K562 (cell line): ENCODE data around the gene FCRL1. TPM values are rescaled to one million over a fixed set of nuclear protein-coding genes. Genes with fewer than 3 reads are reported as not detected.

Experiments used
- ATAC-seq: fragments of 200-7000 bp; cut with Tn5 transposase; 3 replicates; pipeline ENCODE4 v1.9.1; 2020; ENCODE audit warnings: moderate library complexity
- BruUV-seq: library from RNA; stranded (reverse); fragments of 400-500 nt; replicated peaks from 2 replicates; lab custom pipeline; 2021; lab: Mats Ljungman, UMichigan
- CTCF ChIA-PET: fragments of 300-600 bp; formaldehyde crosslinking; extraction: SDS; loops from one replicate; lab custom pipeline; 2021; ENCODE audit warnings: low intra/inter-chr PET ratio; lab: Yijun Ruan, JAX
- POLR2A ChIA-PET: fragments of 300-600, 350-650 bp; sonication (Branson Sonifier 250); formaldehyde crosslinking; extraction: SDS; loops from one replicate; lab custom pipeline; 2021; ENCODE audit warnings: antibody characterized with exemption, inconsistent platforms; lab: Yijun Ruan, JAX
- DNase-seq, 4 experiments: peaks; one replicate each; pipeline versions ENCODE4 v3.0.0 to v3.0.0-alpha.2; 2011 to 2018; ENCODE audit warnings: low spot score in 3 of 4, mixed read lengths in 3 of 4; ENCODE audit errors: extremely low read depth in 1 of 4
- FAIRE-seq: peaks from 2 replicates; lab custom pipeline; 2011; peaks lifted over from hg19 to GRCh38; lab: Jason Lieb, UNC
- H2AFZ ChIP-seq: 2 replicates; pipeline ENCODE4 v1.6.0; 2011; ENCODE audit warnings: low read depth, low read length, control low read depth, inconsistent platforms
- H3K27ac ChIP-seq: fragments of 200-600 bp; 3 replicates; pipeline ENCODE4 v1.8.0; 2011; ENCODE audit warnings: low read depth, mild to moderate bottlenecking, control low read depth, inconsistent platforms, low read length, moderate library complexity, mixed read lengths; ENCODE audit errors: extremely low read depth
- H3K27me3 ChIP-seq, 2 experiments: fragments of 300-600 bp in 1 of 2; 2 replicates in 1 of 2; 3 replicates in 1 of 2; pipeline versions ENCODE4 v1.6.0 to v1.8.0; 2011; ENCODE audit warnings: inconsistent platforms in 2 of 2, low read length in 2 of 2, mild to moderate bottlenecking in 1 of 2, mixed read lengths in 1 of 2, moderate library complexity in 1 of 2; ENCODE audit not compliant: control insufficient read depth in 2 of 2, insufficient read depth in 2 of 2
- H3K36me3 ChIP-seq: fragments of 300-600 bp; 3 replicates; pipeline ENCODE4 v1.8.0; 2011; ENCODE audit warnings: mild to moderate bottlenecking, low read length, inconsistent platforms; ENCODE audit not compliant: control insufficient read depth, insufficient read depth
- H3K4me1 ChIP-seq, 2 experiments: fragments of 200-600 bp in 1 of 2; replicated peaks in 1 of 2; 2 replicates in 1 of 2; 3 replicates in 1 of 2; pipeline versions ENCODE4 v1.5.1 to v1.8.0; 2011; ENCODE audit warnings: inconsistent platforms in 2 of 2, low read length in 2 of 2, mild to moderate bottlenecking in 1 of 2, mixed read lengths in 1 of 2, moderate library complexity in 1 of 2; ENCODE audit not compliant: control insufficient read depth in 2 of 2, insufficient read depth in 2 of 2
- H3K4me2 ChIP-seq: 2 replicates; pipeline ENCODE4 v1.6.1; 2011; ENCODE audit warnings: low read length, control low read depth, inconsistent platforms, mixed read lengths; ENCODE audit not compliant: insufficient read depth
- H3K4me3 ChIP-seq: fragments of 200-600 bp; sonication (generic), shearing (Covaris generic); 2 replicates; pipeline ENCODE4 v1.5.1; 2016; ENCODE audit warnings: control low read depth, inconsistent platforms
- H3K79me2 ChIP-seq: fragments of 200-600 bp; 3 replicates; pipeline ENCODE4 v1.8.0; 2011; ENCODE audit warnings: low read length, inconsistent platforms; ENCODE audit not compliant: control insufficient read depth, insufficient read depth
- H3K9ac ChIP-seq, 2 experiments: 2 replicates each; pipeline versions ENCODE4 v1.6.0 to v1.6.1; 2011; ENCODE audit warnings: low read depth in 2 of 2, low read length in 2 of 2, control low read depth in 1 of 2, inconsistent platforms in 1 of 2, mild to moderate bottlenecking in 1 of 2, mixed read lengths in 1 of 2; ENCODE audit not compliant: insufficient read depth in 1 of 2
- H3K9me1 ChIP-seq: one replicate; pipeline ENCODE4 v1.6.0; 2011; ENCODE audit warnings: inconsistent platforms, mild to moderate bottlenecking, low read length, moderate library complexity; ENCODE audit not compliant: control insufficient read depth, insufficient read depth
- H3K9me3 ChIP-seq: replicated peaks from 2 replicates; pipeline ENCODE4 v1.5.1; 2011; ENCODE audit warnings: low read depth, low read length, inconsistent platforms; ENCODE audit not compliant: control insufficient read depth, insufficient read depth
- H4K20me1 ChIP-seq: replicated peaks from 2 replicates; pipeline ENCODE4 v1.6.1; 2011; ENCODE audit warnings: low read length, inconsistent platforms, mixed read lengths; ENCODE audit not compliant: control insufficient read depth, insufficient read depth
- AFF1 ChIP-seq, 2 experiments: fragments of 450-650 bp; IDR thresholded peaks; 2 replicates each; pipeline ENCODE4 v1.6.1; 2018; ENCODE audit warnings: mild to moderate bottlenecking in 2 of 2, low read depth in 1 of 2; ENCODE audit not compliant: partially characterized antibody in 2 of 2
- CAMTA2 ChIP-seq: fragments of 250-450 bp; sonication (Bioruptor Pico); conservative IDR thresholded peaks from 2 replicates; pipeline ENCODE4 v1.5.1; 2022
- CBX1 ChIP-seq: sonication (generic); IDR thresholded peaks from 2 replicates; pipeline ENCODE4 v1.6.1; 2016; ENCODE audit warnings: antibody characterized with exemption, low read depth, mild to moderate bottlenecking
- DACH1 ChIP-seq: fragments of 450-650 bp; IDR thresholded peaks from 2 replicates; pipeline ENCODE4 v1.6.1; 2018; ENCODE audit not compliant: partially characterized antibody
- HMGN3 ChIP-seq: IDR thresholded peaks from 2 replicates; pipeline ENCODE4 v1.6.1; 2011; ENCODE audit warnings: borderline replicate concordance, low read depth, mild to moderate bottlenecking, mixed read lengths, low read length; ENCODE audit not compliant: insufficient read length; ENCODE audit errors: extremely low read depth
- LEF1 ChIP-seq: fragments of 450-650 bp; IDR thresholded peaks from 2 replicates; pipeline ENCODE4 v1.6.1; 2016; ENCODE audit warnings: mild to moderate bottlenecking
- TFAM ChIP-seq: fragments of 250-450 bp; sonication (Bioruptor Pico); conservative IDR thresholded peaks from 2 replicates; pipeline ENCODE4 v1.5.0; 2021; ENCODE audit warnings: mild to moderate bottlenecking, moderate library complexity
- ZBTB43 ChIP-seq: sonication (generic); formaldehyde crosslinking; IDR thresholded peaks from 2 replicates; pipeline ENCODE4 v1.8.0; 2023; ENCODE audit warnings: mild to moderate bottlenecking, missing genetic modification reagents
- ZKSCAN3 ChIP-seq: fragments of 250-450 bp; sonication (Bioruptor Pico); IDR thresholded peaks from 2 replicates; pipeline ENCODE4 v1.4.0; 2020
- WGBS: fragments of 100-300 bp; shearing (Covaris generic); methylation state at CpG from one replicate; pipeline ENCODE4 v1.1.6; 2016; ENCODE audit warnings: low coverage, mixed read lengths; ENCODE audit not compliant: insufficient coverage; ENCODE audit errors: missing lambda C conversion rate; 5-methylcytosine and 5-hydroxymethylcytosine counted together
- in situ Hi-C: fragments of 300-500 bp; cut with MboI; formaldehyde crosslinking; loops from 4 replicates; pipeline ENCODE4 v1.15.0; 2018; ENCODE audit warnings: inconsistent platforms, mixed read lengths
- intact Hi-C: fragments of 100-400 bp; cut with micrococcal nuclease; formaldehyde crosslinking; loops from 2 replicates; pipeline ENCODE4 v1.14.2; 2022
- polyA plus RNA-seq, 8 experiments: library from polyadenylated mRNA; depleted of rRNA in 4 of 8; stranded (reverse) in 5 of 8; unstranded in 3 of 8; fragments of >200 nt; fragmentation: Nextera tagmentation in 2 of 8; fragmentation: Illumina TruSeq in 1 of 8; extraction: Ambion mirVana in 2 of 8; extraction: Trizol in 1 of 8; gene quantifications; 2 replicates each; pipeline versions ENCODE4 v1.2.1 to v1.2.3, GENCODE V29; 2011 to 2014; ENCODE audit warnings: inconsistent platforms in 1 of 8, missing spikeins in 1 of 8
- total RNA-seq, 7 experiments: library from RNA; depleted of rRNA in 6 of 7; stranded (reverse); fragments of >200 nt in 6 of 7; fragmentation: Illumina TruSeq in 2 of 7; extraction: Trizol in 2 of 7; gene quantifications; 2 replicates each; pipeline versions ENCODE4 v1.2.1 to v1.2.3, GENCODE V29; 2011 to 2021; ENCODE audit warnings: low replicate concordance in 1 of 7
- TF ChIP-seq, protein P1 (sequence below): fragments of 250-450 bp; sonication (Bioruptor Pico); IDR thresholded peaks from 2 replicates; pipeline ENCODE4 v1.4.0; 2020; ENCODE audit warnings: mild to moderate bottlenecking, moderate library complexity, borderline replicate concordance
- TF ChIP-seq, protein P2 (sequence below): fragments of 450-650 bp; IDR thresholded peaks from 2 replicates; pipeline ENCODE4 v1.6.1; 2016; ENCODE audit warnings: missing biosample characterization, missing genetic modification characterization
- TF ChIP-seq, protein P3 (sequence below): fragments of 450-650 bp; IDR thresholded peaks from 2 replicates; pipeline ENCODE4 v1.6.1; 2017; ENCODE audit warnings: antibody characterized with exemption

The FCRL1 gene
- total and polyA plus RNA-seq, 9 of the 15 experiments (the other 6 are each of a cell fraction or from before 2014, with no cell fraction given), result not detected

DNA sequence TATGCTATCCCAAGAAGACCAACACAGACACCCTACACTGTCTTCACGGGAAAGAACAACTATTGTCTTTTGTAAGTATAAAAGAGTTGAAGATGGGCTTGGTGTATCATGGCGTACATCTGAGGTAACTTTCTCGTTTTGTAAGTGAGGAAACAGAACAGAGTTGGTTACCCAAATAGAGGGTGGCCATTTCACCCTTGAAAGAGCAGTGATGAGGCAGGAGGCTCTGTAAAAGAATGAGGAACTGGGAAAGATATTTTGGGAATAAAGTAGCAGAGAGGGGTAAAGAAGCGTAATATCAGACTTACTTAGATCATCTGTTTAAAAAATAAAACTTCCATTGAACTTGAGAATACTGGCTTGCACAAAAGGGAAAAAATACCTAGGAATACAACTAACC lies 61.9 kb downstream of the FCRL1 start:
- Histone ChIP-seq H3K79me2 (no peaks in the 10 kb centered on the region), H3K4me3 (no peak overlapping the region), H3K27ac (no peak overlapping the region), H3K4me1 (no peaks in the 10 kb centered on the region), H3K27me3 (no peaks in the 10 kb centered on the region), H4K20me1 (no peaks in the 10 kb centered on the region), H3K4me2 (no peak overlapping the region), H2AFZ (no peak overlapping the region), H3K9me1 (no peaks in the 10 kb centered on the region), H3K9me3 (no peaks in the 10 kb centered on the region), H3K9ac (no peak overlapping the region), H3K36me3 (no peaks in the 10 kb centered on the region)
- CTCF ChIA-PET, result no interaction called here
- no TSS peak for BruUV-seq
- ATAC-seq (no peak), FAIRE-seq (no peak), DNase-seq (no peak)
- WGBS, result 0% methylated on average over 4 of the region's 4 CpGs
- POLR2A ChIA-PET, result no interaction called here
- intact Hi-C loops (no loop called here), in situ Hi-C loops (no loop called here)
- TF ChIP-seq, protein P1, sequence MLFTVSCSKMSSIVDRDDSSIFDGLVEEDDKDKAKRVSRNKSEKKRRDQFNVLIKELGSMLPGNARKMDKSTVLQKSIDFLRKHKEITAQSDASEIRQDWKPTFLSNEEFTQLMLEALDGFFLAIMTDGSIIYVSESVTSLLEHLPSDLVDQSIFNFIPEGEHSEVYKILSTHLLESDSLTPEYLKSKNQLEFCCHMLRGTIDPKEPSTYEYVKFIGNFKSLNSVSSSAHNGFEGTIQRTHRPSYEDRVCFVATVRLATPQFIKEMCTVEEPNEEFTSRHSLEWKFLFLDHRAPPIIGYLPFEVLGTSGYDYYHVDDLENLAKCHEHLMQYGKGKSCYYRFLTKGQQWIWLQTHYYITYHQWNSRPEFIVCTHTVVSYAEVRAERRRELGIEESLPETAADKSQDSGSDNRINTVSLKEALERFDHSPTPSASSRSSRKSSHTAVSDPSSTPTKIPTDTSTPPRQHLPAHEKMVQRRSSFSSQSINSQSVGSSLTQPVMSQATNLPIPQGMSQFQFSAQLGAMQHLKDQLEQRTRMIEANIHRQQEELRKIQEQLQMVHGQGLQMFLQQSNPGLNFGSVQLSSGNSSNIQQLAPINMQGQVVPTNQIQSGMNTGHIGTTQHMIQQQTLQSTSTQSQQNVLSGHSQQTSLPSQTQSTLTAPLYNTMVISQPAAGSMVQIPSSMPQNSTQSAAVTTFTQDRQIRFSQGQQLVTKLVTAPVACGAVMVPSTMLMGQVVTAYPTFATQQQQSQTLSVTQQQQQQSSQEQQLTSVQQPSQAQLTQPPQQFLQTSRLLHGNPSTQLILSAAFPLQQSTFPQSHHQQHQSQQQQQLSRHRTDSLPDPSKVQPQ (CRISPR knock-in tag), result no peak
- TF ChIP-seq ZKSCAN3 (CRISPR knock-in tag) (no peak), HMGN3 (no peak), ZBTB43 (CRISPR knock-in tag) (no peak), DACH1 (no peak), LEF1 (no peak), AFF1 (IDR thresholded peaks at IDR 0.05; ENCODE audit: low read depth in 1 of 2, partially characterized antibody in 2 of 2) (no peak), CAMTA2 (CRISPR knock-in tag) (no peak), CBX1 (no peak), TFAM (CRISPR knock-in tag) (no peak)
- TF ChIP-seq, protein P2, sequence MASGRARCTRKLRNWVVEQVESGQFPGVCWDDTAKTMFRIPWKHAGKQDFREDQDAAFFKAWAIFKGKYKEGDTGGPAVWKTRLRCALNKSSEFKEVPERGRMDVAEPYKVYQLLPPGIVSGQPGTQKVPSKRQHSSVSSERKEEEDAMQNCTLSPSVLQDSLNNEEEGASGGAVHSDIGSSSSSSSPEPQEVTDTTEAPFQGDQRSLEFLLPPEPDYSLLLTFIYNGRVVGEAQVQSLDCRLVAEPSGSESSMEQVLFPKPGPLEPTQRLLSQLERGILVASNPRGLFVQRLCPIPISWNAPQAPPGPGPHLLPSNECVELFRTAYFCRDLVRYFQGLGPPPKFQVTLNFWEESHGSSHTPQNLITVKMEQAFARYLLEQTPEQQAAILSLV, result no peak
- TF ChIP-seq, protein P3, sequence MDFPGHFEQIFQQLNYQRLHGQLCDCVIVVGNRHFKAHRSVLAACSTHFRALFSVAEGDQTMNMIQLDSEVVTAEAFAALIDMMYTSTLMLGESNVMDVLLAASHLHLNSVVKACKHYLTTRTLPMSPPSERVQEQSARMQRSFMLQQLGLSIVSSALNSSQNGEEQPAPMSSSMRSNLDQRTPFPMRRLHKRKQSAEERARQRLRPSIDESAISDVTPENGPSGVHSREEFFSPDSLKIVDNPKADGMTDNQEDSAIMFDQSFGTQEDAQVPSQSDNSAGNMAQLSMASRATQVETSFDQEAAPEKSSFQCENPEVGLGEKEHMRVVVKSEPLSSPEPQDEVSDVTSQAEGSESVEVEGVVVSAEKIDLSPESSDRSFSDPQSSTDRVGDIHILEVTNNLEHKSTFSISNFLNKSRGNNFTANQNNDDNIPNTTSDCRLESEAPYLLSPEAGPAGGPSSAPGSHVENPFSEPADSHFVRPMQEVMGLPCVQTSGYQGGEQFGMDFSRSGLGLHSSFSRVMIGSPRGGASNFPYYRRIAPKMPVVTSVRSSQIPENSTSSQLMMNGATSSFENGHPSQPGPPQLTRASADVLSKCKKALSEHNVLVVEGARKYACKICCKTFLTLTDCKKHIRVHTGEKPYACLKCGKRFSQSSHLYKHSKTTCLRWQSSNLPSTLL, result no peak
